HEK293 (cell line): ENCODE results near the gene OR51Q1.

Experiments
- CTCF ChIA-PET: fragments of 350-600 bp; formaldehyde crosslinking; extraction: SDS; loops from one replicate; lab custom pipeline; 2021; ENCODE audit warnings: antibody characterized with exemption; lab: Yijun Ruan, JAX
- POLR2A ChIA-PET: fragments of 300-600 bp; formaldehyde crosslinking; extraction: SDS; loops from one replicate; lab custom pipeline; 2020; ENCODE audit warnings: antibody characterized with exemption, inconsistent platforms; lab: Yijun Ruan, JAX
- H3K27ac ChIP-seq: fragments of 200-500 bp; sonication (Bioruptor generic); 2 replicates; pipeline ENCODE4 v1.5.1; 2014; ENCODE audit warnings: low read depth, low read length, control low read depth, inconsistent platforms; ENCODE audit errors: extremely low read depth
- H3K36me3 ChIP-seq, 2 experiments: fragments of 200-500 bp in 1 of 2; sonication (Bioruptor generic) in 1 of 2; 1 replicate in 1 of 2; 2 replicates in 1 of 2; pipeline ENCODE4 v1.5.1; 2014 to 2017; ENCODE audit warnings: inconsistent platforms in 2 of 2, low read length in 2 of 2; ENCODE audit not compliant: control insufficient read depth in 2 of 2, insufficient read depth in 1 of 2
- H3K4me1 ChIP-seq: fragments of 200-500 bp; sonication (Bioruptor generic); 2 replicates; pipeline ENCODE4 v1.5.1; 2014; ENCODE audit warnings: mild to moderate bottlenecking, low read length, inconsistent platforms; ENCODE audit not compliant: control insufficient read depth, insufficient read depth
- H3K4me3 ChIP-seq: 2 replicates; pipeline ENCODE4 v1.5.1; 2011; ENCODE audit warnings: low read depth, mild to moderate bottlenecking, control low read depth, low read length, moderate library complexity
- H3K9me3 ChIP-seq: fragments of 200-500 bp; sonication (Bioruptor generic); 2 replicates; pipeline ENCODE4 v1.5.1; 2014; ENCODE audit warnings: low read depth, low read length, inconsistent platforms; ENCODE audit not compliant: control insufficient read depth, insufficient read depth
- GLI4 ChIP-seq: fragments of 450-650 bp; formaldehyde crosslinking; IDR thresholded peaks from 2 replicates; pipeline ENCODE4 v1.5.1; 2016; ENCODE audit warnings: missing biosample characterization, missing genetic modification characterization
- GLIS2 ChIP-seq: fragments of 450-650 bp; formaldehyde crosslinking; IDR thresholded peaks from 2 replicates; pipeline ENCODE4 v1.5.1; 2016; ENCODE audit warnings: missing biosample characterization, missing genetic modification characterization
- HOXC10 ChIP-seq: sonication (generic); formaldehyde crosslinking; IDR thresholded peaks from 2 replicates; pipeline ENCODE4 v1.8.1; 2023; ENCODE audit warnings: mild to moderate bottlenecking, missing genetic modification reagents
- HOXD13 ChIP-seq: sonication (generic); formaldehyde crosslinking; IDR thresholded peaks from 2 replicates; pipeline ENCODE4 v1.8.0; 2022; ENCODE audit warnings: missing genetic modification reagents, borderline replicate concordance
- INSM2 ChIP-seq: fragments of 450-650 bp; formaldehyde crosslinking; IDR thresholded peaks from 2 replicates; pipeline ENCODE4 v1.5.1; 2016; ENCODE audit warnings: missing biosample characterization, missing genetic modification characterization
- OVOL3 ChIP-seq: fragments of 450-650 bp; formaldehyde crosslinking; IDR thresholded peaks from 2 replicates; pipeline ENCODE4 v1.5.1; 2016; ENCODE audit warnings: missing biosample characterization, missing genetic modification characterization
- SCRT1 ChIP-seq: fragments of 450-650 bp; formaldehyde crosslinking; IDR thresholded peaks from 2 replicates; pipeline ENCODE4 v1.5.1; 2016; ENCODE audit warnings: missing biosample characterization, missing genetic modification characterization, borderline replicate concordance
- SP3 ChIP-seq: fragments of 450-650 bp; formaldehyde crosslinking; IDR thresholded peaks from 2 replicates; pipeline ENCODE4 v1.5.1; 2016; ENCODE audit warnings: missing biosample characterization, missing genetic modification characterization
- ZBTB20 ChIP-seq: fragments of 450-650 bp; formaldehyde crosslinking; IDR thresholded peaks from 2 replicates; pipeline ENCODE4 v1.5.1; 2016; ENCODE audit warnings: missing biosample characterization, missing genetic modification characterization
- ZNF138 ChIP-seq: fragments of 450-650 bp; formaldehyde crosslinking; IDR thresholded peaks from 2 replicates; pipeline ENCODE4 v1.5.1; 2016; ENCODE audit warnings: missing biosample characterization, missing genetic modification characterization, borderline replicate concordance
- ZNF157 ChIP-seq: fragments of 450-650 bp; formaldehyde crosslinking; IDR thresholded peaks from 2 replicates; pipeline ENCODE4 v1.5.1; 2016; ENCODE audit warnings: missing biosample characterization, missing genetic modification characterization
- ZNF202 ChIP-seq: fragments of 450-650 bp; formaldehyde crosslinking; IDR thresholded peaks from 2 replicates; pipeline ENCODE4 v1.5.1; 2016; ENCODE audit warnings: missing biosample characterization, missing genetic modification characterization, borderline replicate concordance
- ZNF239 ChIP-seq: fragments of 450-650 bp; formaldehyde crosslinking; IDR thresholded peaks from 2 replicates; pipeline ENCODE4 v1.5.1; 2016; ENCODE audit warnings: missing biosample characterization, missing genetic modification characterization
- ZNF248 ChIP-seq: fragments of 450-650 bp; formaldehyde crosslinking; IDR thresholded peaks from 2 replicates; pipeline ENCODE4 v1.5.1; 2017; ENCODE audit warnings: missing biosample characterization, missing genetic modification characterization
- ZNF26 ChIP-seq: fragments of 450-650 bp; formaldehyde crosslinking; IDR thresholded peaks from 2 replicates; pipeline ENCODE4 v1.5.1; 2016; ENCODE audit warnings: missing biosample characterization, missing genetic modification characterization
- ZNF274 ChIP-seq, 2 experiments: fragments of 200-500 bp in 1 of 2; fragments of 450-650 bp in 1 of 2; sonication (Bioruptor generic) in 1 of 2; formaldehyde crosslinking in 1 of 2; IDR thresholded peaks; 2 replicates each; pipeline versions ENCODE4 v1.5.1 to v1.6.1; 2014 to 2016; ENCODE audit warnings: borderline replicate concordance in 1 of 2, inconsistent platforms in 1 of 2, low read length in 1 of 2, missing biosample characterization in 1 of 2, missing genetic modification characterization in 1 of 2
- ZNF324 ChIP-seq: fragments of 450-650 bp; formaldehyde crosslinking; IDR thresholded peaks from 2 replicates; pipeline ENCODE4 v1.5.1; 2016; ENCODE audit warnings: missing biosample characterization, missing genetic modification characterization
- ZNF335 ChIP-seq: fragments of 450-650 bp; formaldehyde crosslinking; conservative IDR thresholded peaks from 2 replicates; pipeline ENCODE4 v1.5.1; 2016; ENCODE audit warnings: missing biosample characterization, missing genetic modification characterization
- ZNF398 ChIP-seq: fragments of 450-650 bp; formaldehyde crosslinking; IDR thresholded peaks from 2 replicates; pipeline ENCODE4 v1.5.1; 2017; ENCODE audit warnings: missing biosample characterization, missing genetic modification characterization
- ZNF416 ChIP-seq: fragments of 450-650 bp; formaldehyde crosslinking; IDR thresholded peaks from 2 replicates; pipeline ENCODE4 v1.5.1; 2016; ENCODE audit warnings: missing biosample characterization, missing genetic modification characterization
- ZNF692 ChIP-seq: fragments of 450-650 bp; formaldehyde crosslinking; IDR thresholded peaks from 2 replicates; pipeline ENCODE4 v1.5.1; 2016; ENCODE audit warnings: missing biosample characterization, missing genetic modification characterization
- ZNF747 ChIP-seq: fragments of 450-650 bp; formaldehyde crosslinking; IDR thresholded peaks from 2 replicates; pipeline ENCODE4 v1.5.1; 2016; ENCODE audit warnings: missing biosample characterization, missing genetic modification characterization
- ZNF777 ChIP-seq: fragments of 450-650 bp; formaldehyde crosslinking; IDR thresholded peaks from 2 replicates; pipeline ENCODE4 v1.5.1; 2017; ENCODE audit warnings: missing biosample characterization, missing genetic modification characterization, borderline replicate concordance
- ZNF792 ChIP-seq: fragments of 450-650 bp; formaldehyde crosslinking; IDR thresholded peaks from 2 replicates; pipeline ENCODE4 v1.5.1; 2016; ENCODE audit warnings: missing biosample characterization, missing genetic modification characterization

Gene OR51Q1

GRCh38 chr11:5449023-5449422, 27.1 kb downstream of the OR51Q1 start, which contains the start of gene OR51I2:
OR51I2 (plus strand) TSS chr11:5449323; CDS start chr11:5453489, 4,166 bp downstream.
- Histone ChIP-seq H3K36me3 (no peaks in the 10 kb centered on the region), H3K9me3 (no peaks in the 10 kb centered on the region)
- CTCF ChIA-PET: interaction anchor here (1.1 to 1.5 kb wide), 2 partner anchors 28 to 914 kb away, joined by 3 to 4 read pairs; no protein-coding TSS in a partner anchor
- TF ChIP-seq ZNF324 (tag by site-specific recombination) (no peak), ZNF26 (tag by site-specific recombination) (no peak), ZBTB20 (tag by site-specific recombination) (no peak), ZNF398 (tag by site-specific recombination) (no peak), ZNF335 (tag by site-specific recombination) (no peak), INSM2 (no peak), SCRT1 (tag by site-specific recombination) (no peak), ZNF777 (tag by site-specific recombination) (no peak), ZNF747 (tag by site-specific recombination) (no peak), ZNF248 (no peak), ZNF416 (tag by site-specific recombination) (no peak)
- TF ChIP-seq, all 188 proteins: peak for 0
- POLR2A ChIA-PET: no interaction called here
- H3K4me3 ChIP-seq: no peak within 1 kb of the TSS
- H3K4me1 ChIP-seq: no peaks in the 10 kb centered on the region
- H3K27ac ChIP-seq: no peak within 1 kb of the TSS

GRCh38 chr11:5449432-5449831, 27.5 kb downstream of the OR51Q1 start:
- Histone ChIP-seq H3K4me1 (no peaks in the 10 kb centered on the region), H3K36me3 (no peaks in the 10 kb centered on the region), H3K4me3 (no peak overlapping the region), H3K27ac (no peak overlapping the region), H3K9me3 (no peaks in the 10 kb centered on the region)
- POLR2A ChIA-PET: no interaction called here
- CTCF ChIA-PET: no interaction called here
- TF ChIP-seq GLIS2 (no peak), ZNF138 (tag by site-specific recombination) (no peak), HOXC10 (CRISPR knock-in tag) (no peak), SP3 (tag by site-specific recombination) (no peak), HOXD13 (CRISPR knock-in tag) (no peak), OVOL3 (no peak), ZNF324 (tag by site-specific recombination) (no peak), GLI4 (tag by site-specific recombination) (no peak), ZNF157 (tag by site-specific recombination) (no peak), ZNF202 (tag by site-specific recombination) (no peak), ZNF792 (no peak), ZNF692 (tag by site-specific recombination) (no peak), ZNF274 (IDR thresholded peaks at IDR 0.05; ENCODE audit: low read length) (no peak), ZNF274 (tag by site-specific recombination; IDR thresholded peaks at IDR 0.05; ENCODE audit: borderline replicate concordance) (no peak), ZNF239 (tag by site-specific recombination) (no peak)
